NCI-H1694 treated with DMSO at 0.1 percent for 48 hours (cell line): ENCODE results near the gene CTNNA3.

Experiments used
- DNase-seq: peaks from one replicate; lab custom pipeline; 2025; lab: John Stamatoyannopoulos, UW

The CTNNA3 gene

DNA sequence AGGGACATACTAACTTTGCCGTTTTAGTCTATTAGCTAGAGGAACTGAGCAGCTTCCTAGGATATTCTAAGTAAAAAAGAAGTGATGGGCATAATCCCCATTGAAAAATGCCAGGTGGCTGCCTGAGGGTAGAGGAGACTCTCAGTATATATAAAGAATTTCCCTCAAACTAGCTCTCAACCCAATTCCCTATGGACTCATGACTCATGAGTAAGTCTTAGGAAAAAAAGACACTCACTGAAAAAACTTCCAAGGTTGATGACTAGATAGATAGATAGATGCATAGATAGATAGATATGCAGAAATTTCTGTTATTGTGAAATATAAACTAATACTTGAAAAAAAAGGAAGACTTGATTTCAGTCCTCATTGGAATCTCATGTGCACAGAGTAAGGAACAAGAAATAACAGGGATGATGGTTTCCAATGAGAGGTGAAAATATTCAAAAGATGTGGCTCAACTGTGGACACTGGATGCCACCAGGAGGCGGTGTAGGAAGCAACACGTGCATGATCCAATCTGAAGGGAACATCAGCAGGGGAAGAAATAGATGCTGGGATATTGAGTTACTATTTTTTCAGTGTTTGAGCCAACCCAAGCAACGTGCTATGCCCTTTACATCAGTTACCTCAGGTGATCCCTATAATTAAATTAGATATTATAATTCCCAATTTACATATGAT, 1481.1 kb downstream of the CTNNA3 start:
- DNase-seq = no peak

DNA sequence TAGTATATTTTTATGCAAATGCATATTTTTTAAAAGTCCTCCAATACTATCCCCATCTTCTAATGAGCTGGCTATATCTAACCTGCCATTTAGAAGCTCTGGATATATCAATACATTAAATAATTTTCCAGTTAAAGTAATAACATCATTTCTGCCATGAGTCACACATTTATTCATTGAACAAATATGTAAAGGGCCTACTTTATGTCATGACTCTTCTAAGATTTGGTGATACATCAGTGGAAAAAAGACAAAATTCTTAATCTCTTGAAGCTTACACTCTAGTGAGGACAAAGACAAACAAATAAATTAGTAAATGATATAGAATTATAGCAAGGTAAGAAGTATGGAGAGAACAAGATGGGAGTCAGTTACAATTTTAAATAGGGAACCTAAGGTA, 1487.0 kb downstream of the CTNNA3 start:
- DNase-seq = no peak

DNA sequence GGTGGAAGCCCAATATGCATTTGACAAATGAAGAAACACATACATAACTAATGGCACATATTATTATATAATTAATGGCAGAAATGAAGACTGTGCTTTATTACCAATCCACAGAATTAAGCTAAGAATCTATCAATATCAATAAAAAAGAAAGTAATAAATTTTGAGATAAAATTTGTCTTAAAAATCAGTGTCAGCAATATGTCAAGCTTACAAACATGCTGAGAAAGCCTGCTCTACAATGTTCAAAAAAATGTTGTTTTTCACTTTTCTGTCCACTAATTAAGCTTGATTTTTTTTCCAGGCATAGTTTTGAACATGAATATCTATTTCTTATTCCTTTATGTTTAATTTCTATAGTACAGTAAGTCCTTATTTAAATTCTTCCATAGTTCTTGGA, 1491.2 kb downstream of the CTNNA3 start:
- no peak for DNase-seq

DNA sequence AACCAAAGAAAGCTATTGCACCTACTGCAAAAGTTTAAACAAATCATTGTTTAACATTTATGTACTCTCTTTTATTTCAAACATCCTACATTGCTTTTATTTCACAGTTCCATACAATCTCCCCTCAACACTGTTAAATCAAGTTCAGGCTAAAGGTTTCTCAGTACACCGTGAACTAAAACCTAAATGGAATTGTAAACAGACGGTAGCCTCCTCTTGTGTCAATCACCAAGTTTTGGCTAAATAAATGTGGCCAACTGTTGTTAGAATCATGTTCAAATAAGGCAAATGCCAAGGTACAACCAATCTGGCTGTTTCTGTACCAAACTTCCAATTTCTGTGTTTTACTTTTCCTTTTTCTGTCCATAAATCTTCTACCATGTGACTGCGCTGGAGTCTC, 1493.9 kb downstream of the CTNNA3 start:
- DNase-seq = no peak

DNA sequence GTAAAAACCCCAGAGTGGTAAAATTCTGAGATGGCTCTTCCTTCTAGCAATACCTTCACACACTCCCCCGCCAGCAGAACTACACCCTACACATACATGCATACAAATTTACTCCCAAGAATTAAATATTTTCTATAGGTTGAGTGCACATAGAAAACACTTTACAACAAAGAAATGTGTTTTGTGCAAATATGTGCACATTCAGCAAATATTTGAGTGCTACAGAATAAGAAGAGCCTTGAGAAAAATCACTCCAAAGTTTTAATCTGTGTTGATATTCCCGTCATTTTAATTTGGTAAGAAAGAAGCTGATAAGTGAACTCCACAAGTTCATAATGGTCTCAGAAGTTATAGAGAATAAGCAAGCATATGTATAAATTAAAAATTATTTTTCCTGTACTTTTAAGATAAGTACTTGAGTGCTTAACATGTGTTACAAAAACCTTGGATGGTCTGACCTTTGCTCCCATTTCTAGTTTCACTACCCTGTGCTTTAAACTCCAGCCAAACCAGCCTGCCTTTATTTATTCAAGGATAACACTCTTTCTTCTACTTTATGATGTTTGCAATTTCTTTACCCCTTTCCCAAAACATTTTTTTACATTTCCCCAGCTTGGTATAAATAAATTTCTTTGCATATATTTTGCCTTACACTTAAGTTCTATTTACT, 1503.7 kb downstream of the CTNNA3 start:
- DNase-seq = no peak

DNA sequence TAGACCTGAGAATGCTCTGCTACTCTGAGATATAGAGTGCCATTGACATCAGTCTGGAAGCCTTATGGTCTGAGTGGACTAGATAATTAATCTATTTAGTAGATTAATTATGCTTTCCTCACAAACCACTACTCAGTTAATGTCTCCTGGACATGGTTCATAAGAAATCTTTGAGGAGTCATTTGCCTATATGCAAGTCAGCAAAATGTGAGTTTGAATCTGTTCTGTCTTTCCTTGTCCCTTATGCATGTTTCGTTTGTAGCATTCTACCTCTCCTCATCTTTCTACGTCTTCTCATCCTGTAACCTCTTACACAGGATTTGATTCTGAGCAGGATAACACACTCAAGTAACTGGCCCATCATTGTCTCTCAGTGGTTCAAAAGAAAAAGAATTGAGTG, 1505.6 kb downstream of the CTNNA3 start:
- no peak for DNase-seq

DNA sequence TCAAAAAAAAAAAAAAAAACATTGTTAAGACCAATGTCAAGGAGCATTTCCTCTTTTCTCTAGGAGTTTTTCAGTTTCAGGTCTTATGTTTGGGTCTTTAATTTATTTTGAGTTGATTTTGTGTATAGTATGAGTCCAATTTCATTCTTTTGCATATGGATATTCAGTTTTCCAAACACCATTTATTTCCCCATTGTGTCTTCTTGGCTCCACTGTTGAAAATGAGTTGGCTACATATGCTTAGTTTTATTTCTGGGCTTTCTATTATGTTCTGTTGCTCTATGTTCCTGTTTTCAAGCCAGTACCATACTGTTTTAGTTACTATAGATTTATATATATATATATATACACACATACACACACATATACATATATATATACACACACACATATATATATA, 1506.7 kb downstream of the CTNNA3 start:
- no peak for DNase-seq

DNA sequence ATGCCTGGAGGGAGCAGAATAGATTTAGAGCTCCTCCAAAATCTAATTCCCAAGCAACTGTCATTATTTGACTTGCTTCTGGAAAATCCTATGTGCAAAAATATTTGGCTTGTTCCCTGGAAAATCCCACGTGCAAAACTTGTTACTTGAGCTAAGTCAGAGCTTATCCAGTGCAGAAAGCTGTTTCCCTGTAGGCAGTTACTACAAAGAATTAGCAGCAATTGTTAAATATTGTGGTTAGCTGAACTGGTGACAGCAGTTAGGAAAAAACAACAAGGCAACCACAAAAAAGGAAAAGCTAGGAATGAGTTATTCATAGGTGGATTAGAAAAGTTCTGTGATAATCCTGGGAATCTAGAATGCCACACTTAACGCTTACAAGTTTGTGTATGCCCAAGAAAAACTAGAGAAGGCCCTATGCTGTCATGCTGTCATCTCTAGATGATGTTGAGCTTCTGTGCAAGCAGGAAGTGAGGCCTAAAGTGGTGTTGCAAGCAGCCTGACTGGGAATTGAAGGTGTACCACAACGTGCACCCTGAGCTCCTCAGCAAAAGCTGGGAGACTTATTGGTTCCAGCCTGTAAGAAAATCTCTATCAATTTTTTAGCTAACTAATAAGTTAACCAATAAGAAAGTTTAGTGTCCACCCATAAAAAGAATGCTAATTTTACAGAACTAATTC, 1508.8 kb downstream of the CTNNA3 start:
- no peak for DNase-seq

DNA sequence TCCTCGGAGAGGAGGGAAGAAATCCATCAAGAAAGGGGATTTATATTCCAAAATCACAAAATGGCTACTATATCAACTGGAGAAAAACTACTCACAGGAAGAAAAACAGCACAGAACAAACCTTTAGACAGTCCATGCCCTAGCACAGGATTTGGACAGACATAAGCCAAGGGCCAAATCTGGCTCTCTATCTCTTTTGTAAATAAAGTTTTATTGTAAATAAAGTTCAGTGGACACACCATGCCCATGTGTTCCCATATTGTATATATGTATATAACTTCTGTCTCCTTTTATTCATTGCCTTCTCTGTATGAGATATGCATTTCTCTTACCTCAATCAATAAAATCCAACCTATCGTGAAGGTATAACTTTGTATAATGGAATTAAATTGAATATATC, 1513.0 kb downstream of the CTNNA3 start:
- no peak for DNase-seq

DNA sequence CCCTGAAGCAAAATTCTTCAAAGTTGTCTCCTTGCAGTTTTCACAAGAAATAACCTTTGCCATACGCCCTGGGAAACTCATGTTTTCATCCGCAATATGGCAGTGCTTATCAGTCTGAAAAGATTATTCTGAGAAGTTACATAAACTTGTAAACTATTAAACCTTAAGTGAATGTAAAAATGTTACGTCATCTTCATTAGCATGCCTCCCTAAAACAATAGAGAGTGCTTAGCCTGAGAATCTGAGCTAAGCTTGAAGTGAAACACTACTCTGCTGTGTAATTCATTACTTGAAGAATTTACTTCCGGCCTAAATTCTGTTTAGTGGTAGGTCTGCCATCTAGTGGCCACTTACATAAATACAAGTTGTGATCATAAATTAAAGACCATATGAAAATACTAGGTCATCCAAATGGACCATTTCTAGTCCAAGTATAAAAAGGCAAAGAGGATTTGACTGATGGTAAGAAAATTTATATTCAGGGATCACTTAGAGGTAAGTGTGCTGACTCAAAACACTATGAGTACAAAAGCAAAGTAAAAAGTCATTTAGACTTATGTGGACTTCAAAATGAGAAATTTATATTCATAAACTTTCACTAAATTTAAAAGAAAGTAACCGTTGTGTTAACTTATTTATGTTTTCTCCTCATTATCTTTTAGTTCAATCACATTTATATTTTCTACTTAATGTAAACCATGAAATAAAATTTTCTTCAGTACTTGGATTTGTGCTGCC, 1515.2 kb downstream of the CTNNA3 start:
- DNase-seq = peak; percentile 23

DNA sequence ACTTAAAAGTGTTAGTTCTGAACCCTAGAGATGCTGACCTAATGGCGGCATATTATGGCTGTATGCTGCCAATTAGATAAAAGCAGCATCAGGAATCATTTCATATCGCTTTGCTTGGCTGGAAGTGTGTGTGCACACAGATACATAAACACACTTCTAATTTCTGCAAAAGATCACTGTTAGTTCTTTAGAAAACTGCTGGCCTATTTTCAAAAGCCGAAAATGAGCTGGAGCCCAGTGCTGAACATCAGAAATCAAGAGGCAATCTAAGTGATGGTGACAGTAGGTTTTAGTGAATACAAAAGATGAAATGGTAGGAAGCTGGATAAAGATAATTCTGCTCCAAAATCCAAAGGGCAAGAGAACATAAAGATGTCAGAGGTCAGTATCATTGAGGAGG, 1516.0 kb downstream of the CTNNA3 start:
- DNase-seq = no peak

DNA sequence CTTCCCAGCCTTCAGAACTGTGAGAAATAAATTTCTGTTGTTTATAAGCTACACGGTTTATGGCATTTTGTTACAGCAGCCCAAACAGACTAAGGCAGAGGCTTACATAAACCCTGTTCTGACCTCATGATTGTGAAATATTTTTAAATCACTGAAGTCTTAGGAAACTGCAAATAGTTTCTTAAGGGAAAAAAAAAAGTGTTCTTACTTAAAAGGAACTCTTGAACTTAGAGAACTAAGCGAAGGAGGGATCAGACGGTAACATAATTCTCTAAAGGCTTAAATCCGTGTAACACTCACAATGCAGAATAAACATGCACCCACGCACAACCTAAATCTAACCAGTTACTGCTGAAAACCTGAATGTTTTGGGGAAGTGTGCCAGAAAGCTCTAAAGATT, 1519.2 kb downstream of the CTNNA3 start:
- DNase-seq = no peak

DNA sequence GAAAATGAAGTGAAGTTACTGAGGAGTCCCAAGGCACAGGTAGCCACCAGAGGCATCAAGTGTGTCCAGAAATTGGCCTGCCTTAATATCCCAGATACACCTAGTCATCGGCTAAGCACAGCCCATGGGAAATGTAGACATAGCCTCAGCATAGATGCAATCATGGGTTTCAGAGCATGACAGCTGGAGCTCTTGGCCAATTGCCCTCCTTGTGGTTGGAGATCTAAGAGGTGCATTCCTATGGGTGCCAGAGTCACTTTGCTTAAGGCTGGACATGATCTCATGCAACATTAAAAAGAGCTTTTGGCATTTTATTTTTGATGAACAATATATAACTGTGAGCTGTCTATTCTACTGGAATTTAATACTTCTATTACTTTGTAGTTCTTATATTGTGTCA, 1528.2 kb downstream of the CTNNA3 start:
- DNase-seq = no peak

DNA sequence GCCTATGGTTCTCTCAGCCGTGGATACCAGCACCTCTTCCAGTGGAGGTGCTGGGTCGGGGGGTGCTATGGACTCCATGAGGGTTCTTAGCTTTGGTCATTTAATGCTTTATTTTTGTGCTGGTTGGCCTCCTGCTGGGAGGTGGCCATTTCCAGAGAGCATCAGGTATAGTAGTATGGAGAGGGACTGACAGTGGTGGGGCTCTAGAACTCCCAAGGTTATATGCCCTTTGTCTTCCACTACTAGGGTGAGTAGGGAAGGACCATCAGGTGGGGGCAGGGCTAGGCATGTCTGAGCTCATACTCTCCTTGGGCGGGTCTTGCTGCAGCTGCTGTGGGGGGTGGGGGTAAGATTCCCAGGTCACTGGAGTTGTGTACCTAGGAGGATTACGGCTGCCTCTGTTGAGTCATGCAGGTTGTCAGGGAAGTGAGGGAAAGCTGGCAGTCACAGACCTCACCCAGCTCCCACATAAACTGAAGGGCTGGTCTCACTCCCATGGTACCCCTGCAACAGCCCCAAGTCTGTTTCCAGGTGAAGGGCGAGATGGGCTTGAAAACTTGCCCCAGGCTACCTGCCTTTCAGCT, 1533.3 kb downstream of the CTNNA3 start:
- no peak for DNase-seq

DNA sequence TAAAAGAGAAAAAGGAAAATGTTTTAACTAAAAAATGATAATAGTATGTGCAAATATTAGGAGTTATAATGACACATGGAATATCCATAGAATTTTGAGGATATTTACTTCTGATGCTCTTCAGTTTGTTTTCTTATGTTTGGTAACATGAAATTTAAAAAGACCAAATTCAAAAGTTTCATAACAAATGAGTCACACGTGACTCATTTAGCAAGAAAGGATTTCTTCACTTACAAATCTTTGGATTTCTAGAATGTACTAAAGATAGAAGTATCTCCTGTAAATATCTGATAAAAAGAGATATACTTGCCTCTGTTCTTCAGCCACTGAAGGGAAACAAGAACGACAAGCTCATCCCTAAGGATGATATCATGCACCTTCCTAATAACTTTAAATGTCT, 1544.6 kb downstream of the CTNNA3 start:
- DNase-seq = no peak

DNA sequence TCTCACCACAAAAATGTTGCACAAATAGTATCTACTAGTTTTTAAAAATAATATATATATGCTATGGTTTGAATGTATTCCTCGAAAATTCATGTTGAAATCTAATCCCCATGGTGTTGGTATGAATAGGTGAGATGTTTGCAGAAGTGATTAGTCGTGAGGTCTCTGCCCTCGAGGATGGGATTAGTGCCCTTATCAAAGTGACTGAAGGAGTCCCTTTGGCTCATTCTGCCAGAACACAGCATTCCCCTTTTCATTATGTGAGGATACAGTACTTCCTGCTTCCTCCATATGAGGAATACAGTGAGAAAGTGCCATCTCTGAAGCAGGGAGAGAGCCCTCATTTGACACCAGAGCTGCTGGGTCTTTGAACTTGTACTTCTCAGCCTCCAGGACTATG, 1547.7 kb downstream of the CTNNA3 start:
- DNase-seq = no peak

DNA sequence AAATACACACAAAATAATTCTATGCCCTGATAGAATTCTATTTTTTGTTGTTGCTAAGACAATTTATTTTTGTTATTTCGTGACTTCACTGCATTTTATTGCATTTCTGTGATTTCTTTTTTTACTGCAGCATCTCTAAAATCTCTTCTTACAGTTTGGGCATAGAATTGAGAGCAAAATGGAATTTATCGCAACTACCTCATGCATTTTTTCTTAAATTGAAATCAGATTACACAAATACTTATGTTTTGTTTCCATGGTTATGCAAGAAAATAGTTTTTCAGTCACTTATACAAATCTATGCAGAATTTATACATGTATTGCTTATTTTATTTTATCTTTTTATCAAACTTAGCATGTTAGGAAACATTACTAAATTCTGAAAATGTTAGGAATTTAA, 1552.0 kb downstream of the CTNNA3 start:
- DNase-seq = no peak

DNA sequence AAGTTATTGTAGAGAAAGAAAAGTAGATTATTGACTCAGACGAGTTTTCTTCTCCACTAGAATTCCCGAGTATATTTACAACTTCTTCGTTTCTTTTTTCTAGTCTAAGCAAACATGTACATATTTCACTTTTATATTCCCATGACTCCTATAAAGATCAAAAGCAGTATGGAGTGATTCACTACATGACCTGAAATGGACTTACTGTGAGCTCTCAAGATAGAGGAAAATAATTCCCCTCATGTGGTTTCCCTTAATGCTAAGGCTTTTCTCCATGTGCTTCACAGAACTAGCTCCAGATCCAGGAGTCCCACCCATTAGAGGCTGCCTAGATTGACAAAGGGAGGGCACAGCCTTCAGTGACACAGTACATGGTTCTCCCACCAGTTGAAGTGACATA, 1593.2 kb downstream of the CTNNA3 start:
- no peak for DNase-seq

DNA sequence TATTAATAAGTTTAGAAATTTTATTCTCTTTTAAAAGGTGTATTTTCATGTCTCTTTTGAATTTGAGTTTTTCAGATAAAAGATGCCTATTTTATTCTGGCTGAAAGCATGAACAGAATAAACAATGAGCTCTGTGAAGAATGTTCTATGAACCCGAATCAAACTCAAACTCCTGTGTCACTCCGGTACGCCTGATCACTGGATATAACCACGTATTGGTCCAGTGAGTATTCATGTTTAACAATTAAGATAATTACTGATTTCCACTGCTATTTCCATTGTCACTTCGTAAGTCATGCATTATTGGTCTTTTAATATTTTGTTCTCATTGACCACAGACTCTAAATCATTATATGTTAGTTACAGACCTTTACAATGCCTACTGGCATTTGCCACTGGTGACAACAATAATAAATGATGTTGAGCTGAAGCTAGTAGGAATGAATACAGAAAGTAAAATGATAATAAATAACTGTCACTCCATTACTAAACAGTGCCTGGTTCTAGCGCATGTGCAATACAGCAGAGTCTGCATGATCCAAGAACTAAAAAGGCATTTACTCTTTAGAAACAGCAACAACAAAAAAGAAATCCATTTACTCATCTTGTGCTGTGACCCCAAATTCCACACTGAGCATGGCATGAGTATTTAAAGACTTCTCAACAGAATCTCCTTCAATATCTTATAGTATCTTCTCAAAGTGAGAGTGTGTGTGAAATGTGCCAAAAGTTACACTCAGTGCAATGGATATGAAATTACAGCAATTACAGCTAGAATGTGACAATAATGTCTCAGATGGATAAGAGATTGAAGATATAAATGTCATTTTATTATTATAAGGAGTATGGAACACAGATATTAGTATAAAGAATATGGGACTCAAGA, 1597.2 kb downstream of the CTNNA3 start:
- no peak for DNase-seq

DNA sequence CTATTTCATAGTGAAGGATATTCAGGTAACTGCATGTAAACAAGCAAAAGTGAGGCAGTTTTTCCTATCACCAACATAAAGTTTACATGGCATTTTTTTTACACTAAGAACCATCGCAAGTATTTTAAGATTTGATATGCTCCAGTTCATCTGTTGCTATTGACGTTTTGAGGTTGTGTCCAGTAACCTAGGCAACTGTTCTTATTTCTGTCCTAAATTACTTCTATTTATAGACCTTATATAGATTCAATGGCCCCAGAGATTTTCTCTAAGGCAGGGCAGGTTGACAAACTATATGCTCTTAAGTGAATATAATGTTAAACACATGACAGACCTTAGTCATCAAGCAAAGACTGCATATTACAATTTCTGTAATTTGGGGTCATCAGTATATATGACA, 1600.4 kb downstream of the CTNNA3 start:
- DNase-seq = no peak

DNA sequence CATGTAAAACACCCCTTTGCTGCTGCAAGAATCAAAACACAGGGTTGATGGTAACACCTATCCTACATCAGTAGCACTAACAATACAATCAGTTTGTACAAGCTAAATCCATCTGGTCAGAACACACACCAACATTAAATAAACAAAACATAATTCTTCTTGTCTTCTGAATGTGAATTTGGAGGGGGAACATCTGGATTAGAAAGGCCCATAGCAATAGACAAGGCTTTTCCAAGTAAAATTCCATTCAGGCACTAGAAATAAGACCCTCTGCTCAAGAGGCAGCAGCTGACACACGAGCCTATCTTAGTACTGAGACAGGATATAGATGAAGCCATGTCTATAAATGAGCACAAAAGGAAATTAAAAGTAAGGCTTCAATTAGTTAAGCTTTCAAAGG, 1610.1 kb downstream of the CTNNA3 start:
- DNase-seq = no peak
